Fibroblast of lung (primary cell): Measurements from ENCODE around the gene RPS6KA3.

ENCODE experiments used
- CTCF ChIP-seq, 2 donors: IDR thresholded peaks in 1 of 2; conservative IDR thresholded peaks in 1 of 2; 1 replicate in 1 of 2; 2 replicates in 1 of 2; pipeline ENCODE4 v1.5.1; 2011 to 2012; ENCODE audit warnings: low read length in 2 of 2, control low read depth in 1 of 2, inconsistent platforms in 1 of 2, low read depth in 1 of 2, mild to moderate bottlenecking in 1 of 2
- EZH2 ChIP-seq: IDR thresholded peaks from 2 replicates; pipeline ENCODE4 v1.5.1; 2012; ENCODE audit warnings: low read length, control low read depth, mild to moderate bottlenecking; ENCODE audit errors: missing control alignments

GRCh38 chrX:20132666-20133065, 134.0 kb downstream of the RPS6KA3 start:
- TF ChIP-seq CTCF (conservative IDR thresholded peaks at IDR 0.05 in 1 of 2, IDR thresholded peaks at IDR 0.05 in 1 of 2; ENCODE audit: low read depth in 1 of 2, low read length in 2 of 2), result no peak
- no peak for TF ChIP-seq EZH2
